HUDEP-2 (cell line): ENCODE measurements around the gene ZSCAN10.

Source experiments
- DNase-seq, 76 experiments: peaks; one replicate each; lab custom pipeline; 2025; ENCODE audit not compliant: unreplicated experiment in 76 of 76; lab: John Stamatoyannopoulos, UW

The ZSCAN10 gene

DNA sequence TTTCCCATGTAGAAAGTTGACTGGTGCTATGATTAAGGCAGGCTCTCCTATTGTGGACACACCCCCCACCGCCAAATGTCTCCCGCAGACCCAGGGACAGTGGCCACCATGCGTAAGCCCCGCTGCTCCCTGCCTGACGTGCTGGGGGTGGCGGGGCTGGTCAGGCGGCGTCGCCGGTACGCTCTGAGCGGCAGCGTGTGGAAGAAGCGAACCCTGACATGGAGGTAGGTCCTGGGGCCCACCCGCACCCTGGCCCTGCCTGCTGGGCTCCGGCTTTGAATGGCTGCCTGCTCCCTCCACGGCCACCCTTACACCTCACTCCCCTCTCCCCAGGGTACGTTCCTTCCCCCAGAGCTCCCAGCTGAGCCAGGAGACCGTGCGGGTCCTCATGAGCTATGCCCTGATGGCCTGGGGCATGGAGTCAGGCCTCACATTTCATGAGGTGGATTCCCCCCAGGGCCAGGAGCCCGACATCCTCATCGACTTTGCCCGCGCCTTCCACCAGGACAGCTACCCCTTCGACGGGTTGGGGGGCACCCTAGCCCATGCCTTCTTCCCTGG is 49.1 kb downstream of the ZSCAN10 start:
- DNase-seq: no peak

DNA sequence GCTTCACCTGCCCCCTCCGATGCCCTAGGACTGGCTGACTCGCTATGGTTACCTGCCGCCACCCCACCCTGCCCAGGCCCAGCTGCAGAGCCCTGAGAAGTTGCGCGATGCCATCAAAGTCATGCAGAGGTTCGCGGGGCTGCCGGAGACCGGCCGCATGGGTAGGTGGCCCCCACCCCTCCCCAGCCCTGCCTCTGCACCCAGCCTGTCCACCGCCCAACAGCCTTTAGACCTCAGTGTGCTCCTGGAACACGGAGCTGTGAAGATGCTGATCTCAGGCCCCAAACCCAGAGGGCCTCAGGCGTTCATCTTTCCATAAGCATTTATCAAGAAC is 51.7 kb downstream of the ZSCAN10 start:
- DNase-seq: no peak

DNA sequence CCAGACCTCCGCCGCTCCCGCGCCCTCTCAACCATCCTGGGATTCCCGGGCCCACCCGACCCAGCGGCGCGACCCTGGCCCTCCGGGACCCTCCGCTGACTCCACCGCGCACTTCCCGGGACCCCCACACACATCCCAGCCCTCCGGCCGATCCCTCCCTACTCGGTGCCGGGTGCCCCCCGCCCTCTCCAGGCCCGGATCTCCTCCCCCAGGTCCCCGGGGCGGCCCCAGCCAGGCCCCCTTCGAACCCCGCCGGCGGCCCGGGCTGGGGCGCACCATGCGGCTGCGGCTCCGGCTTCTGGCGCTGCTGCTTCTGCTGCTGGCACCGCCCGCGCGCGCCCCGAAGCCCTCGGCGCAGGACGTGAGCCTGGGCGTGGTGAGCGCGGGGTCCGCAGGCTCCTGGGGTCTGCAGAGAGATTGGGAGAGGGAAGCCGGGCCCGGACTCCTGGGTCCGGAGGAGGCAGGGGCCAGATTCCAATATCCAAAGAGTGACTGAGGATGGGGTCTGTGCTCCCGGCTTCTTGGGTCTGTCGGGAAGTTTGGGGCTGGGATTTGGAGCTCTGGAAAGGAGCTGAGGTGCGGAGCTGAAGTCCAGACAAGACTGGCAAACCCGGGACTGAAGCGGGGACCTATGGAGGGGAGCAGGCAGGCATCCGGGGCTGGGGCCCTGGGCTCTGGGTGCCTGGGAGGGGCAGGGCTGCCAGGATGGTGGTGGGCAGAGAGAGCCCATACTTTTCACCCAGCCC is 52.3 kb downstream of the ZSCAN10 start:
- no peak for DNase-seq

DNA sequence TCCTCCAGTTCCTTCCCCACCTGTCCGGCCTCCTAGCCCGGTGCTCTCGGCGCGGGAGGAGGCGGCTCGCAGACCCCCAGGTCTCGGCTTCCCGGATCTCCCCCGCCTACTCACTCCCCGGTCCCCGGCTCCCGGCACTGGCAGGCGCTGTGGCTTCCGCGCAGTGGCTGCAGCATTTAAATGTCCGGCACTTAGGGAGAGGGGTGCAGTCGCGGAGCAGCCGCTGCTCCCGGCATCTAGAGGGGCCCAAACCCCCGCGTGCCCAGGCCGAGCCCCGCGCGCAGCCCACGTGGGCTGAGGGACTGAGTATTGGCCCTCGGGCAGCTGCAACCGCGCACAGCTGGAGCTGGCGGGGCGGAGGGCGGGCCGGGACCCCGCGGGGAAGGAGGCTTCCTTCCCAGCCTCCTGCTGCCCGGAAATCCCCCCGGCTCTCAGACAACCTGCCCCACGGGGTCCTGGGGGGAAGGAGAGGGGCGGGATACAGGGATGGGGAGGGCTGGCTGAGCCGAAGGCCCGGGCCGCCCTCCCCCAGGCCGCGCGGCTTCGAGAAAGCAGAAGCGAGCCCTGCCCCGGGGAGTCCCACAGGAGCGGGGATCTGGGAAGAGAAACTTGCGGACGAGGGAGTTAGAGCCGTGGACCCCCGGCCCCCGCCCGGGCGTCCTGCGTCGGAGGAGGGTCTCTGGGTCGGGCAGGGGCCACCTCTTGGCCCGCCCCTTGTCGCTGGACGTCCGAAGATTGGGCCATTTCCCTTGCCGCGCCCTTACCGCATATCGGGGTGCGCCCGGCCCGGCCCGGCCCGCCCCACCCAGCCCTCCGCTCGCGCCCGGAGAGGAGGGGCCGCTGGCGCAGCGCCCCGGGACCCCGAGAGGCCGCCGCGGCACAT is 53.1 kb downstream of the ZSCAN10 start, which contains the start of gene MMP25:
Gene MMP25 (plus strand): TSS at position 804 of the 883 bp plus-strand sequence. CDS start 357 bp downstream, outside the sequence.
- DNase-seq: no peak

DNA sequence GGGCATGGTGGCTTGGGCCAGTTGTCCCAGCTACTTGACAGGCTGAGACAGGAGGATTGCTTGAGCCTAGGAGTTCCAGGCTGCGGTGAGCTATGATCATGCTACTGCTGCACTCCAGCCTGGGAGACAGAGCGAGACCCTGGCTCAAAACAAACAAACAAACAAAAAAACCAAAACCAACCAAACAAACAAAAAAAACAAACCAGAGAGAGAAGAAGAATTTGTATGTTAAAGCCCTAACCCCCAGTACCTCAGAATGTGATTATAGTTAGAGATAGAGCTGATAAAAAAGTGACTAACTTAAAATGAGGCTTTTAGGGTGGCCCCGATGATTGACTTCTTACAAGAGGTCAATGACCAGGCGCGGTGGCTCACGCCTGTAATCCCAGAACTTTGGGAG is 54.4 kb downstream of the ZSCAN10 start:
- no peak for DNase-seq

DNA sequence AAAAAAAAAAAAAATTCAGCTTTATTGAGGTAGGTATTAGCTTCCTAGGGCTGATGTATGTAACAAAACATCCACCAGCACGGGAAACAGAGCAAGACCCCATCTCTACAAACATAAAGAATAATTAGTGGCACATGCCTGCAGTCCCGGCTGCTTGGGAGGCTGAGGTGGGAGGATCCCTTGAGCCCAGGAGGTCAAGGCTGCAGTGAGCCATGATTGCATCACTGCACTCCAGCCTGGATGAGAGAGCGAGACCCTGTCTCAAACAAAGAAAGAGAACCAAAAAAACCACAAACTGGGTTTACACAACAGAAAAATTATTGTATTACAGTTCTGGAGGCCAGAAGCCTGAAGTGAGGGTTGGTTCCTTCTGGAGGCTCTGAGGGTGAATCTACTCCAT is 56.7 kb downstream of the ZSCAN10 start:
- DNase-seq: no peak

DNA sequence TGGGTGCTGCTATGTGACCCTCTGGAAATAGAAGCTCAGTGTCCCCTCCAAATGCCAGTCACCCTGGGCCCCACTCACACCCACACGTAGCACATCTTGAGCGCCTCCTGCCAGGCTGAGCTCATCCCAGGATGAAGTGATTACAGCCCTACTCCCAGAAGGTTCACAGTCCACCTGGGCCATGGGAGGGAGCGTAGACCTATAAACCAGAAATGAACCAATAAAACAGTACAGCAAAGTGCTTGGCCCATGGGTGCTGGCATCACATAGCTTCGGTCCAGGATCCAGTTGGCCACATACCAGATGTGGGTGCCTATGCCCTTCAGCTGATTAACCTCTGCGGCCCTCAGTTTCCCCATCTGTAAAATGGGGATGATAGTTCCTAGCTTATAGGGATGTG is 60.2 kb downstream of the ZSCAN10 start:
- DNase-seq: no peak
